MCF 10A (cell line): ENCODE data around the gene LRRC30. TPM values are rescaled to one million over a fixed set of nuclear protein-coding genes. Genes with fewer than 3 reads are reported as not detected.

ENCODE experiments used
- BruUV-seq: library from RNA; stranded (reverse); fragments of 400-500 nt; replicated peaks from 2 replicates; lab custom pipeline; 2021; lab: Mats Ljungman, UMichigan
- CTCF ChIA-PET: fragments of 300-600 bp; sonication (Branson Sonifier 250); formaldehyde crosslinking; extraction: SDS; loops from one replicate; lab custom pipeline; 2021; ENCODE audit warnings: antibody characterized with exemption, inconsistent platforms; lab: Yijun Ruan, JAX
- POLR2A ChIA-PET: fragments of 300-600, 350-650 bp; sonication (Branson Sonifier 250); formaldehyde crosslinking; extraction: SDS; loops from one replicate; lab custom pipeline; 2020; ENCODE audit warnings: antibody characterized with exemption, inconsistent platforms; lab: Yijun Ruan, JAX
- DNase-seq: peaks from one replicate; pipeline ENCODE4 v3.0.0-alpha.2; 2018; ENCODE audit not compliant: unreplicated experiment
- H3K27ac Mint-ChIP-seq: one replicate; pipeline ENCODE4 v1.8.0; 2022; ENCODE audit warnings: mild to moderate bottlenecking, low read depth, mixed read lengths; ENCODE audit not compliant: unreplicated experiment
- H3K27me3 Mint-ChIP-seq: one replicate; pipeline ENCODE4 v1.8.0; 2022; ENCODE audit warnings: mixed read lengths; ENCODE audit not compliant: insufficient read depth, unreplicated experiment
- H3K36me3 Mint-ChIP-seq: one replicate; pipeline ENCODE4 v1.8.0; 2022; ENCODE audit warnings: mild to moderate bottlenecking, moderate library complexity, mixed read lengths; ENCODE audit not compliant: insufficient read depth, unreplicated experiment
- H3K4me1 Mint-ChIP-seq: one replicate; pipeline ENCODE4 v1.8.0; 2022; ENCODE audit warnings: mixed read lengths; ENCODE audit not compliant: insufficient read depth, unreplicated experiment
- H3K4me3 Mint-ChIP-seq: one replicate; pipeline ENCODE4 v1.8.0; 2022; ENCODE audit warnings: mild to moderate bottlenecking, moderate library complexity, mixed read lengths; ENCODE audit not compliant: unreplicated experiment
- H3K9me3 Mint-ChIP-seq: one replicate; pipeline ENCODE4 v1.8.0; 2022; ENCODE audit warnings: mixed read lengths; ENCODE audit not compliant: unreplicated experiment
- intact Hi-C: fragments of 100-400 bp; cut with micrococcal nuclease; formaldehyde crosslinking; loops from 2 replicates; pipeline ENCODE4 v1.14.1; 2022
- total RNA-seq: library from RNA; stranded (reverse); gene quantifications from 2 replicates; pipeline ENCODE4 v1.2.3, GENCODE V29; 2022
- TF ChIP-seq, protein P1 (sequence below): fragments of 200-600 bp; IDR thresholded peaks from one replicate; pipeline ENCODE4 v1.8.0; 2022; ENCODE audit warnings: antibody characterized with exemption, mild to moderate bottlenecking; ENCODE audit not compliant: unreplicated experiment

Gene LRRC30
- total RNA-seq, 1 experiment from 2014 or later, result not detected

DNA sequence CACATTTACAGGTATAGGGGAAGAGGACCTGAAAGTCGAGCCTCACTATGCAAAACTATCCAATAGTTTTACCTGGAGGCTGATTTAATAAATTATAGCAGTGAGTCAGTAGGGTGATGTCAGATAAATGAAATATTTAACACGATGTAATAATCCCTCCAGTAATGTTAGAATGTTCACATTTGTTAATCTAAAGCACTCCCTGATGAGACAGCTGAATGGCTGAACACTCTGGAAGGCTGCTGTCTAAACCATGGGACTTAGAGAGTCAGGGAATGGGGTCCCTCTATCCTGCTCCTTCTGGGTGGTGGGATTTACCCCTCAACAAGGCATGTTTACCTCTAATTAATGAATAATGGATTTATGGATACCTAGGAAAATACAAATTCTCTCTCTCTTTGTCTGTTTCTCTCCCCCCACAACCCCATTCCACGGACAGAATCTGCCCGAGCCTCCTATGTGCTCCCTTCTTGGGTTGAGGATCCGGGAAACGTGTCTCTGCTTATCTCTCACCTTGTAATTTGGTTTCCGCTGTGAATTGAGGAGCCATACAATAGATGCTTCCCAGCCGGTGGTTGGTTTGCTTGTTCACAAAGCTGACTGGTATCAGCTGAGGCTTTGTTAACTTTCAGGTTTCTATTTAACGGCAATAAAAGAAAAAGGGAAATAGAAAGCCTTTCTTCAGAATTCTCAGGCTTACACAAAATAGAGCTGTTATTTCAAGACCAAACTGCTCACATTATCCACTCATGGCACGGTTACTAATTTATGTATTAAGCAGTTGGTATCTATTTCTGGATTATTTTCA is 25.9 kb downstream of the LRRC30 start:
- Mint-ChIP-seq H3K27me3 (no peaks in the 10 kb centered on the region), H3K27ac (no peak overlapping the region), H3K9me3 (no peaks in the 10 kb centered on the region), H3K4me1 (no peaks in the 10 kb centered on the region), H3K4me3 (no peak overlapping the region), H3K36me3 (no peaks in the 10 kb centered on the region)
- ChIA-PET POLR2A (no interaction called here), CTCF (interaction anchor here (0.6 to 1.7 kb wide), 4 partner anchors 9 to 140 kb away, joined by 3 to 4 read pairs (median 4); no protein-coding TSS in a partner anchor)
- no peak for DNase-seq
- TF ChIP-seq, protein P1, sequence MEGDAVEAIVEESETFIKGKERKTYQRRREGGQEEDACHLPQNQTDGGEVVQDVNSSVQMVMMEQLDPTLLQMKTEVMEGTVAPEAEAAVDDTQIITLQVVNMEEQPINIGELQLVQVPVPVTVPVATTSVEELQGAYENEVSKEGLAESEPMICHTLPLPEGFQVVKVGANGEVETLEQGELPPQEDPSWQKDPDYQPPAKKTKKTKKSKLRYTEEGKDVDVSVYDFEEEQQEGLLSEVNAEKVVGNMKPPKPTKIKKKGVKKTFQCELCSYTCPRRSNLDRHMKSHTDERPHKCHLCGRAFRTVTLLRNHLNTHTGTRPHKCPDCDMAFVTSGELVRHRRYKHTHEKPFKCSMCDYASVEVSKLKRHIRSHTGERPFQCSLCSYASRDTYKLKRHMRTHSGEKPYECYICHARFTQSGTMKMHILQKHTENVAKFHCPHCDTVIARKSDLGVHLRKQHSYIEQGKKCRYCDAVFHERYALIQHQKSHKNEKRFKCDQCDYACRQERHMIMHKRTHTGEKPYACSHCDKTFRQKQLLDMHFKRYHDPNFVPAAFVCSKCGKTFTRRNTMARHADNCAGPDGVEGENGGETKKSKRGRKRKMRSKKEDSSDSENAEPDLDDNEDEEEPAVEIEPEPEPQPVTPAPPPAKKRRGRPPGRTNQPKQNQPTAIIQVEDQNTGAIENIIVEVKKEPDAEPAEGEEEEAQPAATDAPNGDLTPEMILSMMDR, result no peak
- intact Hi-C loops, result no loop called here
- TSS peak; percentile 44 for BruUV-seq

DNA sequence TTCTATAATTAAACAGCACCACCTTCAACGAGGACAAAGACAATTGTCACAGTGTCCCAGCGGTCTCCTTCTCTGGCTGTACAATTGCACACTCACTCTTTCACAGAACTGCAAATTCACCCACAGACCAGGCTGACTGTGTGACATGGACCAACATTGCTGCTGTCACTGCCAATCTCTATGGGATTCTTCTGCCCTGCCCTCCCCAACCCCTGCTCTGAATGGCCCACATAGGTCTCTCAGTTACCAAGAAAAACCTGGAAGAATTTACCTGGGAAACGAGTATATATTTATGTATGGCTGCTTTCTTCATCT is 26.5 kb downstream of the LRRC30 start:
- ChIA-PET CTCF (interaction anchor here (0.6 to 1.7 kb wide), 2 partner anchors 15 to 139 kb away, joined by 3 to 4 read pairs; no protein-coding TSS in a partner anchor), POLR2A (no interaction called here)
- Mint-ChIP-seq H3K9me3 (no peaks in the 10 kb centered on the region), H3K27ac (no peak overlapping the region), H3K36me3 (no peaks in the 10 kb centered on the region), H3K4me3 (no peak overlapping the region), H3K27me3 (no peaks in the 10 kb centered on the region), H3K4me1 (no peaks in the 10 kb centered on the region)
- intact Hi-C loops, result no loop called here
- BruUV-seq, result no TSS peak
- TF ChIP-seq, protein P1, result no peak
- DNase-seq, result no peak

DNA sequence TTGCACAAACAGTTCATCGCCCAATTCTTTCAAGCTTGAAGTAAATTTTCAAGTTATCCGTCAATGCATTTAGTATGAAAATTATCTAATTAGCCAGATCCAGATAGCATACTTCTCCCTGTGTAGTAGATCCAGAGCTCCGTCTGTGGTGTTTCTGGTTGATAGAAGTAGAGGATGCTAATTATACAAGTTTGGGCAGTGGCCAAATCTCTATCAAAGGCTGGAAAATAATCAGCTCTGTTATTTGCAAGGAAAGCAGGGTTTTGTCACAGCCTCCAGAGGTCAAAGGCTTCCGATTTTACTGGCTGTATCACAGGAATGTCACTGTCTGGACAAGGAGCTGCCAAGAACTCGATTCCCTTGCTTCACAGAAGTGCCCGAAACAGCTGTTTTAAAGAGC is 28.6 kb downstream of the LRRC30 start:
- intact Hi-C loops, result no loop called here
- DNase-seq, result no peak
- H3K9me3 Mint-ChIP-seq, result no peaks in the 10 kb centered on the region
- POLR2A ChIA-PET, result interaction anchor here (0.8 kb wide), 1 partner anchor 58 kb away, joined by 3 read pairs; no protein-coding TSS in a partner anchor
- H3K27ac Mint-ChIP-seq, result no peak overlapping the region
- no peaks in the 10 kb centered on the region for H3K36me3 Mint-ChIP-seq
- CTCF ChIA-PET, result interaction anchor here (0.6 to 0.9 kb wide), 3 partner anchors 16 to 307 kb away, joined by 3 to 4 read pairs (median 3); no protein-coding TSS in a partner anchor
- TF ChIP-seq, protein P1, result no peak
- no TSS peak for BruUV-seq
- H3K27me3 Mint-ChIP-seq, result no peaks in the 10 kb centered on the region
- H3K4me1 Mint-ChIP-seq, result no peaks in the 10 kb centered on the region
- H3K4me3 Mint-ChIP-seq, result no peak overlapping the region

DNA sequence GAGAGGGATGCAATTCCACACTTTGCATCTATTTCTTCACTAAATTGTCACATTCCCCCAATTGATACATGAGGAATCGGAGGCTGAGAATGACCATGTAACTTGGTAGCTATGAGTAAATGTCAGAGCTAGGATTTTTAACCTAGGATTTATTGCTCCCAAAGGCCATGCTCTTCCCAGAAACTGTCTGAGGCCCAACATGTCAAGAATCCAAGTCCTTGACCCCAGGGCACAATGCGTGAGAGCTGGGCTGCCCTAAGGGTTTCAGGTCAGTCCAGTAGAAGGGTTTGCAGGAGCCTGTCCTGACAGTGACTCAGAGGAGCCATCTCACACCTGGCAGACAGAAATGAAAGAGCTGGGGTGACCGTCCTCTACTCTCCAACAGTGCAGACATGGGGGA is 30.3 kb downstream of the LRRC30 start:
- TF ChIP-seq, protein P1, result no peak
- no peaks in the 10 kb centered on the region for H3K36me3 Mint-ChIP-seq
- no peaks in the 10 kb centered on the region for H3K9me3 Mint-ChIP-seq
- H3K27me3 Mint-ChIP-seq, result no peaks in the 10 kb centered on the region
- H3K4me3 Mint-ChIP-seq, result no peak overlapping the region
- intact Hi-C loops, result no loop called here
- BruUV-seq, result no TSS peak
- ChIA-PET POLR2A (interaction anchor here (0.7 kb wide), 1 partner anchor 301 kb away, joined by 3 read pairs; no protein-coding TSS in a partner anchor), CTCF (interaction anchor here (0.5 to 4.2 kb wide), 3 partner anchors 12 to 1364 kb away, joined by 3 to 40 read pairs (median 4); no protein-coding TSS in a partner anchor)
- no peaks in the 10 kb centered on the region for H3K4me1 Mint-ChIP-seq
- DNase-seq, result no peak
- H3K27ac Mint-ChIP-seq, result no peak overlapping the region
